ENCODE data around the gene SLC6A7.

DNA sequence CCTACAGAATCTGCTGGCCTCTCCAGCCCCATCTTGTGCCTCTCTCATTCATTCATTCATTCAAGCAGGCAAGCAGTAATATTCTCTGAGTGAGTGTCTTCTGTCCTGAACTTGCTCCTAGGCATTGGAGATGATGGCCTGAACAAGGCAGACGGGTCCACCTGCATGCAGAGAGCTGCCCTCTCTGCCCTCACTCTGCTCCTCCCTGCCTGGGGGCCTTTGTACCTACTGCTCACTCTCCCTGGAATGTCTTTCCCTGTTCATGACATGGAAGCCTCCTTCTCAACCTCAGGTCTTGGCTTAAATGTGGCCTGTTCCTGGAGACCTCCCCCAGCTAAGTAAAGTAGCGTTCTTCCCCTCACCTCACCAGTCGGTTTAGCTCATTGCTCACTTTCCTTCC, 16.7 kb upstream of the SLC6A7 start:
- TF ChIP-seq CTCF (IDR thresholded peaks at IDR 0.05) (no peak), EP300 (IDR thresholded peaks at IDR 0.05) (no peak)
